WERI-Rb-1 (cell line): Measurements from ENCODE around the gene NUTF2.

ENCODE experiments used
- DNase-seq: peaks from one replicate; pipeline ENCODE4 v3.0.0-alpha.2; 2020
- H3K27ac ChIP-seq: fragments of 250-450 bp; sonication (Bioruptor Pico); 2 replicates; pipeline ENCODE4 v1.5.1; 2020; ENCODE audit warnings: mild to moderate bottlenecking, moderate library complexity
- H3K27me3 ChIP-seq: fragments of 250-450 bp; sonication (Bioruptor Pico); 2 replicates; pipeline ENCODE4 v1.5.1; 2021; ENCODE audit warnings: mild to moderate bottlenecking, low read depth, moderate library complexity; ENCODE audit not compliant: insufficient read depth, severe bottlenecking
- H3K36me3 ChIP-seq: fragments of 250-450 bp; sonication (Bioruptor Pico); 2 replicates; pipeline ENCODE4 v1.5.1; 2020; ENCODE audit warnings: mild to moderate bottlenecking, moderate library complexity
- H3K4me3 ChIP-seq: 2 replicates; pipeline ENCODE4 v1.5.1; 2011; ENCODE audit warnings: low read depth, mild to moderate bottlenecking, control low read depth, low read length
- H3K9me3 ChIP-seq: fragments of 250-450 bp; sonication (Bioruptor Pico); 2 replicates; pipeline ENCODE4 v1.5.1; 2021; ENCODE audit warnings: mild to moderate bottlenecking, moderate library complexity; ENCODE audit not compliant: severe bottlenecking
- CTCF ChIP-seq: IDR thresholded peaks from 2 replicates; pipeline ENCODE4 v1.5.1; 2011; ENCODE audit warnings: low read depth, mild to moderate bottlenecking, control low read depth, inconsistent platforms, low read length

NUTF2 gene

GRCh38 chr16:67814567-67814966, 32.2 kb upstream of the NUTF2 start:
- H3K4me3 ChIP-seq, result no peak overlapping the region
- no peaks in the 10 kb centered on the region for H3K9me3 ChIP-seq
- H3K27ac ChIP-seq, result no peak overlapping the region
- DNase-seq, result no peak
- no peak for TF ChIP-seq CTCF
- no peaks in the 10 kb centered on the region for H3K36me3 ChIP-seq
- H3K27me3 ChIP-seq, result no peaks in the 10 kb centered on the region

GRCh38 chr16:67820608-67821259, 26.0 kb upstream of the NUTF2 start:
- no peaks in the 10 kb centered on the region for H3K9me3 ChIP-seq

GRCh38 chr16:67822511-67822910, 24.2 kb upstream of the NUTF2 start:
- Histone ChIP-seq H3K27me3 (no peaks in the 10 kb centered on the region), H3K36me3 (peaks cover 9% of the 10 kb centered on the region; the same call in 1 of the 2 replicates), H3K4me3 (no peak overlapping the region), H3K9me3 (no peaks in the 10 kb centered on the region), H3K27ac (no peak overlapping the region)
- DNase-seq, result no peak
- TF ChIP-seq CTCF, result no peak

More at GRCh38 chr16:67820608-67821259, 26.0 kb upstream of the NUTF2 start:
- no peak overlapping the region for H3K4me3 ChIP-seq
- no peaks in the 10 kb centered on the region for H3K27me3 ChIP-seq
- DNase-seq, result no peak
- no peaks in the 10 kb centered on the region for H3K36me3 ChIP-seq
- no peak overlapping the region for H3K27ac ChIP-seq
- no peak for TF ChIP-seq CTCF

GRCh38 chr16:67825119-67825518, 21.6 kb upstream of the NUTF2 start:
- Histone ChIP-seq H3K36me3 (peaks cover 33% of the 10 kb centered on the region), H3K9me3 (no peaks in the 10 kb centered on the region), H3K27ac (no peak overlapping the region), H3K4me3 (no peak overlapping the region), H3K27me3 (no peaks in the 10 kb centered on the region)
- no peak for DNase-seq
- no peak for TF ChIP-seq CTCF

GRCh38 chr16:67825906-67826305, 20.8 kb upstream of the NUTF2 start:
- no peak overlapping the region for H3K4me3 ChIP-seq
- peaks cover 41% of the 10 kb centered on the region for H3K36me3 ChIP-seq
- H3K9me3 ChIP-seq, result no peaks in the 10 kb centered on the region
- no peak for DNase-seq
- H3K27me3 ChIP-seq, result no peaks in the 10 kb centered on the region
- H3K27ac ChIP-seq, result no peak overlapping the region
- TF ChIP-seq CTCF, result no peak

GRCh38 chr16:67828651-67829050, 18.1 kb upstream of the NUTF2 start:
- H3K27ac ChIP-seq, result no peak overlapping the region
- no peaks in the 10 kb centered on the region for H3K9me3 ChIP-seq
- DNase-seq, result no peak
- no peak for TF ChIP-seq CTCF
- H3K36me3 ChIP-seq, result peaks cover 55% of the 10 kb centered on the region
- H3K27me3 ChIP-seq, result no peaks in the 10 kb centered on the region
- no peak overlapping the region for H3K4me3 ChIP-seq
